Measurements from ENCODE around the gene TOLLIP. TPM values are rescaled to one million over a fixed set of nuclear protein-coding genes. Genes with fewer than 3 reads are reported as not detected.
A peak's percentile ranks its signal among the peaks of the same experiment; 100 is the strongest.

TOLLIP gene
- total RNA-seq, 5 donors from 2014 or later (not counting 1 experiment from before 2014, with no cell fraction given), result 44.4 to 54.1 (median 50.8) TPM

DNA sequence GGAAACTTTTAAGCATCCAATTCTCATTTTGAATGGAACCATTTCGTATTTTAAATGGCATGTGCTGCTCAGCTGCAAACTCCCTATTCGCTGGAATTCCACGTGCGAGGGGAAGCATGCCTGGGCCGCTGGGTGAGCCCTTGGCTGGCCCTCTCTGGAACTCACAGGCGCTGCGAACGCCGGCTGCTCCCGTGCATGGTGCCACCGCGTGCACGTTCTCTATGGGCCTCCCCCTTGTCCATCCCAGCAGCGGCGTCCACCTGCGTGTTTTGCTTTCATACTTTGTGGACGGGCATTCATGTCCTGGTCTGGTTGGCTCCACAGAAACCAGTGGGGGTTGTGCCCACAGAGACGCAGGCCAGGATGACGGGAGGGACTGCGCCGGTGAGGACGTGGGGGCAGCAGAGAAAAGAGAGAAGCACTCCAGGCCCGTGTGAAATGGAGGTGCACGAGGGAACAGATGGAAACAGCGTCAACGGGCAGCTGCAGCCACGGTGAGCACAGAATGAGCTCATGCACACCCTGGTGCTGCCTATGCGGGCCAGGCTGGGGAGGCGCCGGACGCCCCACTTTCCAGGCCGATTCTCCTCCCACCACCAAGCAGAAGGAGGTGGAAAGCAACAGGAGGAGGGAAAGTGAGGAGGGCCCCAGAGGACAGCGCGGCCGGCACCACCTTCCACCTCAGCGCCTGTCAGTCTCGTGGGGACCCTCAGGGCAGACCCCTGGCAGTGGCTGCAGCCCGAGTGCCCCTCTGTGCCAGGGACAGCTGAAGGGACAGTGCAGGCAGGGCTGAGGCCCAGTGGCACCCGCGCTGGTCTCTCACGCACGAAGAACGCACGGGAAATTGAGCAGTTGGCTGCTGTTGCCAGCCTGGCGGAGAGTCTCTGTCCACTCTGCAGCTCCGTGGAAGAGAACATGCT is 29.1 kb downstream of the TOLLIP start:
- Histone ChIP-seq H3K9me3 (no peaks in the 10 kb centered on the region), H3K4me3 (ENCODE audit: control insufficient read depth in 1 of 2, extremely low read depth in 1 of 2, low read length in 1 of 2) (no peak overlapping the region), H3K27ac (ENCODE audit: low read length) (no peak overlapping the region), H3K36me3 (ENCODE audit: control insufficient read depth in 2 of 2, extremely low read depth in 1 of 2, insufficient read depth in 1 of 2, low read length in 1 of 2) (peaks cover 37 to 46% of the 10 kb centered on the region in 2 donors), H3K4me1 (ENCODE audit: control insufficient read depth in 1 of 2, extremely low read depth in 1 of 2, insufficient read depth in 2 of 2, low read length in 2 of 2) (peaks cover 0 to 27% of the 10 kb centered on the region in 2 experiments), H3K27me3 (replicated peaks in 1 of 2; ENCODE audit: control insufficient read depth in 2 of 2, extremely low read depth in 1 of 2, insufficient read depth in 2 of 2, low read length in 1 of 2) (no peaks in the 10 kb centered on the region)
- no peak for ATAC-seq (replicated peaks in 1 of 4)
- Mint-ChIP-seq H3K4me1 (no peaks in the 10 kb centered on the region), H3K9me3 (no peaks in the 10 kb centered on the region), H3K36me3 (peaks cover 20% of the 10 kb centered on the region), H3K4me3 (no peak overlapping the region), H3K27ac (no peak overlapping the region), H3K27me3 (no peaks in the 10 kb centered on the region)
- ChIA-PET CTCF (no interaction called here), POLR2A (no interaction called here)
- no peak for DNase-seq
- WGBS (ENCODE audit: insufficient coverage), result 96% methylated on average over 39 of the region's 46 CpGs

DNA sequence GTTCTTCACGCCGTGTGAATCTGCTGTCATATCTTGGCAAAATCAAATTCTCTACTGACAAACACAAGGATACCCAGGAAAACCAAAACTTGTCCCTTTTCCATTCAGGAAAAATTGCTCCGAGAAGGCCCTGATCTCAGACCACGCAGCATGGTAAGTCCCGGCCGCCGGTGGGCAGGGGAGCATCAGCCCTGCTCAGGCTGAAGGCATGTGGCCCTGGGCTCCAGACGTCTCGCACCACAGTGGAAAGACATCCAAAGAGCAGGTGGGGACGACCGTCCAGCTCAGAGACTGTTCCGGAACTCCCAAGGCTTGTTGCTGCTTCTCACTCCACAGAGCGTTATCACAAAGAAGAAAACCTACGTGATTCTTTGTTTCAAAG is 29.8 kb downstream of the TOLLIP start:
- peaks cover 34 to 47% of the 10 kb centered on the region in 2 donors for H3K36me3 ChIP-seq (ENCODE audit: control insufficient read depth in 2 of 2, extremely low read depth in 1 of 2, insufficient read depth in 1 of 2, low read length in 1 of 2)
- Mint-ChIP-seq H3K27ac (no peak overlapping the region), H3K36me3 (peaks cover 20% of the 10 kb centered on the region), H3K9me3 (no peaks in the 10 kb centered on the region), H3K27me3 (no peaks in the 10 kb centered on the region), H3K4me1 (no peaks in the 10 kb centered on the region), H3K4me3 (no peak overlapping the region)
- H3K27ac ChIP-seq (ENCODE audit: low read length), result no peak overlapping the region
- H3K9me3 ChIP-seq, result no peaks in the 10 kb centered on the region
- H3K4me1 ChIP-seq (ENCODE audit: control insufficient read depth in 1 of 2, extremely low read depth in 1 of 2, insufficient read depth in 2 of 2, low read length in 2 of 2), result peaks cover 0 to 34% of the 10 kb centered on the region in 2 experiments
- H3K4me3 ChIP-seq (ENCODE audit: control insufficient read depth in 1 of 2, extremely low read depth in 1 of 2, low read length in 1 of 2), result no peak overlapping the region
- DNase-seq (no peak), ATAC-seq (replicated peaks in 1 of 4) (no peak)
- POLR2A ChIA-PET, result no interaction called here
- 98% methylated on average over 11 of the region's 14 CpGs for WGBS (ENCODE audit: insufficient coverage)
- CTCF ChIA-PET, result no interaction called here
- H3K27me3 ChIP-seq (replicated peaks in 1 of 2; ENCODE audit: control insufficient read depth in 2 of 2, extremely low read depth in 1 of 2, insufficient read depth in 2 of 2, low read length in 1 of 2), result no peaks in the 10 kb centered on the region

GRCh38 chr11:1278766-1279673 is 30.4 kb downstream of the TOLLIP start:
- H3K4me3 ChIP-seq (ENCODE audit: control insufficient read depth in 1 of 2, extremely low read depth in 1 of 2, low read length in 1 of 2), result no peak overlapping the region
- no peaks in the 10 kb centered on the region for H3K27me3 ChIP-seq (replicated peaks in 1 of 2; ENCODE audit: control insufficient read depth in 2 of 2, extremely low read depth in 1 of 2, insufficient read depth in 2 of 2, low read length in 1 of 2)
- H3K4me1 Mint-ChIP-seq, result no peaks in the 10 kb centered on the region
- ATAC-seq (replicated peaks in 1 of 4) (no peak), DNase-seq (no peak)
- H3K9me3 ChIP-seq, result no peaks in the 10 kb centered on the region
- 94% methylated on average over 29 of the region's 40 CpGs for WGBS (ENCODE audit: insufficient coverage)
- ChIA-PET CTCF (no interaction called here), POLR2A (no interaction called here)
- peaks cover 0 to 40% of the 10 kb centered on the region in 2 experiments for H3K4me1 ChIP-seq (ENCODE audit: control insufficient read depth in 1 of 2, extremely low read depth in 1 of 2, insufficient read depth in 2 of 2, low read length in 2 of 2)
- H3K9me3 Mint-ChIP-seq, result no peaks in the 10 kb centered on the region
- H3K27ac Mint-ChIP-seq, result no peak overlapping the region
- H3K27me3 Mint-ChIP-seq, result no peaks in the 10 kb centered on the region
- H3K4me3 Mint-ChIP-seq, result no peak overlapping the region
- H3K27ac ChIP-seq (ENCODE audit: low read length), result no peak overlapping the region
- peaks cover 20% of the 10 kb centered on the region for H3K36me3 Mint-ChIP-seq
- peaks cover 33 to 46% of the 10 kb centered on the region in 2 donors for H3K36me3 ChIP-seq (ENCODE audit: control insufficient read depth in 2 of 2, extremely low read depth in 1 of 2, insufficient read depth in 1 of 2, low read length in 1 of 2)

DNA sequence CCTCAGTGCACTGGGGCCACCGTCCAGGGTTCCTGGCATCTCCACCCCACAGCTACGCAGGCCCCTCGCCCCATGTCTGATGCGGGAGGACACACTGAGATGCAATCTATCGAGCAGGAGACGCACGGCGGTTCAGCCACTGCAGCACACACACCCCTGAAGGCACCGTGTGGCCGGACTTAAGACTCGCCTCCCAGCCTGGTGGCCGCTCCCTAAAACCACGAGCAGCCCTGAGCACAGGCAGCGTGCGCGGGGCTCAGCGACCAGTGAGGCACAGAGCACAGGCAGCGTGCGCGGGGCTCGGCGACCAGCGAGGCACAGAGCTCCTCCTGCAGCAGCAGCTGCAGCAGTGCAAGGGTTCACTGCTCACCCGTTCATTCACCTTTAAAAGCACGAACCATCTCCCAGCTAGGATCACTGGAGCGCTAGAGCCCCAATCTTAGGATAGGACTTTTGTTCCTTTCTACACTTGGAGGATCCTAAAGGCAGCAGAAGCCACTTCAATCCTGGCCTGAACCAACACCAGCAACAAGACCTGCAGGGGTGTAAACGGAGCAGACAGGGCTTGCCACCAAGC is 31.4 kb downstream of the TOLLIP start:
- peaks cover 36 to 39% of the 10 kb centered on the region in 2 donors for H3K36me3 ChIP-seq (ENCODE audit: control insufficient read depth in 2 of 2, extremely low read depth in 1 of 2, insufficient read depth in 1 of 2, low read length in 1 of 2)
- no peaks in the 10 kb centered on the region for H3K27me3 ChIP-seq (replicated peaks in 1 of 2; ENCODE audit: control insufficient read depth in 2 of 2, extremely low read depth in 1 of 2, insufficient read depth in 2 of 2, low read length in 1 of 2)
- peaks cover 0 to 47% of the 10 kb centered on the region in 2 experiments for H3K4me1 ChIP-seq (ENCODE audit: control insufficient read depth in 1 of 2, extremely low read depth in 1 of 2, insufficient read depth in 2 of 2, low read length in 2 of 2)
- no peak overlapping the region for H3K4me3 ChIP-seq (ENCODE audit: control insufficient read depth in 1 of 2, extremely low read depth in 1 of 2, low read length in 1 of 2)
- CTCF ChIA-PET, result no interaction called here
- no peak overlapping the region for H3K4me3 Mint-ChIP-seq
- DNase-seq (peak in 1 of 35 experiments; percentile 25), ATAC-seq (replicated peaks in 1 of 4) (no peak)
- no peak overlapping the region for H3K27ac Mint-ChIP-seq
- POLR2A ChIA-PET, result no interaction called here
- no peaks in the 10 kb centered on the region for H3K27me3 Mint-ChIP-seq
- H3K4me1 Mint-ChIP-seq, result no peaks in the 10 kb centered on the region
- peaks cover 20% of the 10 kb centered on the region for H3K36me3 Mint-ChIP-seq
- H3K9me3 ChIP-seq, result no peaks in the 10 kb centered on the region
- H3K9me3 Mint-ChIP-seq, result no peaks in the 10 kb centered on the region
- WGBS (ENCODE audit: insufficient coverage), result 95% methylated on average over 26 of the region's 27 CpGs
- no peak overlapping the region for H3K27ac ChIP-seq (ENCODE audit: low read length)

- ChIA-PET CTCF (no interaction called here), POLR2A (no interaction called here)
- Histone ChIP-seq H3K27ac (ENCODE audit: low read length) (no peak overlapping the region), H3K4me3 (ENCODE audit: control insufficient read depth in 1 of 2, extremely low read depth in 1 of 2, low read length in 1 of 2) (no peak overlapping the region), H3K36me3 (ENCODE audit: control insufficient read depth in 2 of 2, extremely low read depth in 1 of 2, insufficient read depth in 1 of 2, low read length in 1 of 2) (peaks cover 37 to 38% of the 10 kb centered on the region in 2 donors), H3K9me3 (no peaks in the 10 kb centered on the region), H3K4me1 (ENCODE audit: control insufficient read depth in 1 of 2, extremely low read depth in 1 of 2, insufficient read depth in 2 of 2, low read length in 2 of 2) (peaks cover 0 to 51% of the 10 kb centered on the region in 2 experiments), H3K27me3 (replicated peaks in 1 of 2; ENCODE audit: control insufficient read depth in 2 of 2, extremely low read depth in 1 of 2, insufficient read depth in 2 of 2, low read length in 1 of 2) (no peaks in the 10 kb centered on the region)
- no peak for DNase-seq
- peaks cover 20% of the 10 kb centered on the region for H3K36me3 Mint-ChIP-seq
- ATAC-seq (replicated peaks in 1 of 4), result no peak
- no peak overlapping the region for H3K27ac Mint-ChIP-seq
- H3K9me3 Mint-ChIP-seq, result no peaks in the 10 kb centered on the region
- no peak overlapping the region for H3K4me3 Mint-ChIP-seq
- WGBS (ENCODE audit: insufficient coverage), result 93% methylated on average over 30 of the region's 37 CpGs
- H3K4me1 Mint-ChIP-seq, result no peaks in the 10 kb centered on the region
- no peaks in the 10 kb centered on the region for H3K27me3 Mint-ChIP-seq
Measured at GRCh38 chr11:1276866-1277615, 32.4 kb downstream of the TOLLIP start.

All from T-cell (primary cell).